ENCODE measurements around the gene GRN. TPM values are rescaled to one million over a fixed set of nuclear protein-coding genes. Genes with fewer than 3 reads are reported as not detected.

The GRN gene
- total and polyA plus RNA-seq, 9 of the 15 experiments (the other 6 are each of a cell fraction or from before 2014, with no cell fraction given), result 5.4 to 75.3 (median 20.7) TPM

GRCh38 chr17:44345454-44346026 lies 438 bp downstream of the GRN start (continued):
- TF ChIP-seq SREBF1 (IDR thresholded peaks at IDR 0.05; ENCODE audit: borderline replicate concordance, low read depth, low read length) (no peak), E2F5 (CRISPR knock-in tag; IDR thresholded peaks at IDR 0.05) (0 out of 2 replicates have a peak, but pooled peaks have one; percentile 46), NR2F6 (CRISPR knock-in tag; IDR thresholded peaks at IDR 0.05) (no peak), NR4A1 (CRISPR knock-in tag; IDR thresholded peaks at IDR 0.05) (no peak), NR4A1 (tag; IDR thresholded peaks at IDR 0.05) (no peak), POU5F1 (IDR thresholded peaks at IDR 0.05; ENCODE audit: borderline replicate concordance, low read depth, low read length, partially characterized antibody) (no peak), ZNF282 (CRISPR knock-in tag; IDR thresholded peaks at IDR 0.05) (no peak), ATF6 (CRISPR knock-in tag; IDR thresholded peaks at IDR 0.05) (no peak), NR3C1 (CRISPR knock-in tag; IDR thresholded peaks at IDR 0.05) (no peak), SP2 (IDR thresholded peaks at IDR 0.05; ENCODE audit: extremely low read depth, low read depth, low read length, poor library complexity, severe bottlenecking) (no peak), HMG20B (CRISPR knock-in tag; IDR thresholded peaks at IDR 0.05) (no peak)
- TF ChIP-seq, protein P1, sequence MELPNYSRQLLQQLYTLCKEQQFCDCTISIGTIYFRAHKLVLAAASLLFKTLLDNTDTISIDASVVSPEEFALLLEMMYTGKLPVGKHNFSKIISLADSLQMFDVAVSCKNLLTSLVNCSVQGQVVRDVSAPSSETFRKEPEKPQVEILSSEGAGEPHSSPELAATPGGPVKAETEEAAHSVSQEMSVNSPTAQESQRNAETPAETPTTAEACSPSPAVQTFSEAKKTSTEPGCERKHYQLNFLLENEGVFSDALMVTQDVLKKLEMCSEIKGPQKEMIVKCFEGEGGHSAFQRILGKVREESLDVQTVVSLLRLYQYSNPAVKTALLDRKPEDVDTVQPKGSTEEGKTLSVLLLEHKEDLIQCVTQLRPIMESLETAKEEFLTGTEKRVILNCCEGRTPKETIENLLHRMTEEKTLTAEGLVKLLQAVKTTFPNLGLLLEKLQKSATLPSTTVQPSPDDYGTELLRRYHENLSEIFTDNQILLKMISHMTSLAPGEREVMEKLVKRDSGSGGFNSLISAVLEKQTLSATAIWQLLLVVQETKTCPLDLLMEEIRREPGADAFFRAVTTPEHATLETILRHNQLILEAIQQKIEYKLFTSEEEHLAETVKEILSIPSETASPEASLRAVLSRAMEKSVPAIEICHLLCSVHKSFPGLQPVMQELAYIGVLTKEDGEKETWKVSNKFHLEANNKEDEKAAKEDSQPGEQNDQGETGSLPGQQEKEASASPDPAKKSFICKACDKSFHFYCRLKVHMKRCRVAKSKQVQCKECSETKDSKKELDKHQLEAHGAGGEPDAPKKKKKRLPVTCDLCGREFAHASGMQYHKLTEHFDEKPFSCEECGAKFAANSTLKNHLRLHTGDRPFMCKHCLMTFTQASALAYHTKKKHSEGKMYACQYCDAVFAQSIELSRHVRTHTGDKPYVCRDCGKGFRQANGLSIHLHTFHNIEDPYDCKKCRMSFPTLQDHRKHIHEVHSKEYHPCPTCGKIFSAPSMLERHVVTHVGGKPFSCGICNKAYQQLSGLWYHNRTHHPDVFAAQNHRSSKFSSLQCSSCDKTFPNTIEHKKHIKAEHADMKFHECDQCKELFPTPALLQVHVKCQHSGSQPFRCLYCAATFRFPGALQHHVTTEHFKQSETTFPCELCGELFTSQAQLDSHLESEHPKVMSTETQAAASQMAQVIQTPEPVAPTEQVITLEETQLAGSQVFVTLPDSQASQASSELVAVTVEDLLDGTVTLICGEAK (IDR thresholded peaks at IDR 0.05), result peak; percentile 32; the same call in 1 of the 2 replicates
- TF ChIP-seq, protein P1 (CRISPR knock-in tag; IDR thresholded peaks at IDR 0.05), result no peak

Data from K562 (cell line).